HG03460 (cell line): ENCODE results near the gene C9orf57.
"Not testable (repeated sequence)": the region's sequence is repeated elsewhere in the genome, so short reads cannot be mapped to it uniquely, and the experiment has no call there.

ENCODE experiments used
- ATAC-seq: cut with Tn5 transposase; IDR thresholded peaks from one replicate; pipeline ENCODE4 v1.9.1; 2021; ENCODE audit not compliant: unreplicated experiment

C9orf57 gene

DNA sequence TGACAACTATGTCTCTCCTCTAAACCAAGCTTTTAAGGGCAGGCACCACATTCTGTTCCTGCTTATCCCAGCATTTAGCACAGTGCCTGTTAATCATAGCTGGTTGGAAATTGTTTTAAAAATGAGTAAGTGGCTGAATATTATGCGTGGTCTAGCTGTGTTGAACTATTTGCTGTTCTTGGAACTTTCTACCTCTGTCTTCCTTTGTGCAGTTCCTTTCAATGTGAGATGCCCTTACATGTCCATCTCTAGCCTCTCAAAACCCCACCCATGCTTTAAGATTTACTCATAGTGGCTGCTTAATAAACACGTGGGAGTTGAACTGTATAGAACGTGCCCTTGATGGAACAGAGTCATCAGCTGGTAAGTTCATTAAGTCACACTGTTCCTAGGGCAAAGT lies 34.5 kb downstream of the C9orf57 start:
- no peak for ATAC-seq

- no peak for ATAC-seq
Observed at GRCh38 chr9:72023596-72023995, 36.8 kb downstream of the C9orf57 start.

- no peak for ATAC-seq
Observed at GRCh38 chr9:72022841-72023240, 37.6 kb downstream of the C9orf57 start.

DNA sequence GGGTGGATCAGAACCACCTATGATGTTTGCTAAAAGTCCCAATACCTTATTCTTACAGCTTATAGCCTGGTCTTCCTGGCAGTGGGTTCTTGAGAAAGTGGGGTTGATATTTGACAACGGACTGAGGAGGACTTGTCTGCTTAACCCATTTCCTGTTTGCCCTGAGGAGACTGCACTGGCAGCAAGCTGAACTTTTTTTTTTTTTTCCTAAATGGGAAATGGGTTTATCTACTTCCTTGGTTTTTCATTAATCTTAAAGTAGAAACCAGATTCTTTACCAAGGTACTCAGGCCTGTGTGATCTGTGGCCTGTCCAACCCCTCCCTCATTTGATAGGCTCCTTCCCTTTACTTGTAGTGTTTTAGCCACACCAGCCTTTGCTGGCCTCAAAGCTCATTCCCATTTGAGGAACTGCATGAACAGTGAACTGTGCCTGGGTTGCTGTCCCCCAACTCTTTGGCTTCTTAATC lies 47.1 kb downstream of the C9orf57 start:
- ATAC-seq = no peak

DNA sequence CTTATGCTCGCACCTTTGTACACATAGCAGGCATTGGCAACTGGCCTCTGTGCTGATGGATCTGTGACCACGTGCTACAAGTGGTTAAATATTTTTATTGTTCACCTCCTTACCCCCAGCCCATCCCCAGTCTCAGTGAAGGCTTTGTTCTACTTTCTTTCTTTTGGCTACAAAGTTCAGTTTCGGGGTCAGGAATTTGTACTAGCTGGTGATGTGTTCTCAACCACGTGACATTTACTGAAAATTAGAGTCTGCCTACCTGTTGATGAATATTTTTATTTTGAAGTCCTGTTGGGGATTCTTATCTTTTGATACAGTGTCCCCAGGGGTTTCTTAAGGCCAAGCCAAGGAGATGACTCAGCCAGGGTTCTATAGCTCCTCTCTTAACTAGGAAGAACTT lies 47.8 kb downstream of the C9orf57 start:
- ATAC-seq = no peak

DNA sequence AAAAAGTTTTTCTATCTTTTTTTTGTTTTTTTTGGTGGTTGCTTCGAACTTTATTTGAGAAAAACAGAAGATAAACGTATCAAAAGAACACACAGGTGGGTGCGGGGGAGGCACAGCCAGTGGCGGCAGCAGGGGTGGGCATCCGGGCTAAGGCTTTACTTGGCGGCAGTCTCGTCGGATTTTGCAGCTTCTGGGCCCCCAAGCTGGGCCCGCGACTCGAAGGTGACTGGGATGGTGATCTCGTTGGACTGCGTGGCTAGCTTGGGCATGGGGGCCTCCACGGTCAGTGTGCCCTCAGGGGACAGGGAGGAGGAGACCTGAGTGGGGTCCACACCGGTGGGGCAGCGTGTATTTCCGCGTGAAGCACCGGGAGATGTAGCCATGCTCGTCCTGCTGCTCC lies 52.7 kb downstream of the C9orf57 start:
- not testable (repeated sequence) for ATAC-seq

- no peak for ATAC-seq
Observed at GRCh38 chr9:72006501-72006900, 53.9 kb downstream of the C9orf57 start.

DNA sequence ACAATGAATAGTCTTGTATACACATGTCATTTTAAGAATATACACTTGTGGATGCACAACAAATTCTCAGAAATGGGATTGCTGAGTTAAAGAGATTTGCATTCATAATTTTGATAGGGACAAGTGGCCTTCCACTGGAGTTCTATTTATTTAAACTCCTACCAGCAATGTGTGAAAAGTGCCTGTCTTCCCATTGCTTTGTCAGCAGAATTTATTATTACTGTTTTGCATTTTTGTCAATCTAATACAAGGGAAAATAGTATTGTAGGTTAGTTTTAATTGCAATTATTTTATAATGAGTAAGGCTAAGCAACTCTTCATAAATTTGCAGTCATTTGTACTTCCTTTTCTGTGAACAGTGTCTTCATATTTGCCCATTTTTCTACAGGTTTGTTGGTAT lies 55.0 kb downstream of the C9orf57 start:
- no peak for ATAC-seq
